Mesenchymal stem cell (in vitro differentiated cells and primary cell): ENCODE results near the gene HK1.
"Not testable (repeated sequence)": the region's sequence is repeated elsewhere in the genome, so short reads cannot be mapped to it uniquely, and the experiment has no call there.

ENCODE experiments used
- DNase-seq: peaks from one replicate; pipeline ENCODE4 v3.0.0-alpha.2; 2013
- H2AFZ ChIP-seq: one replicate; pipeline ENCODE4 v1.6.1; 2013; ENCODE audit warnings: low read depth, mild to moderate bottlenecking, control low read depth, inconsistent platforms, low read length, moderate library complexity
- H2AK5ac ChIP-seq: 2 replicates; pipeline ENCODE4 v1.6.1; 2013; ENCODE audit warnings: low read length, moderate library complexity, mild to moderate bottlenecking, inconsistent platforms; ENCODE audit not compliant: severe bottlenecking
- H2BK120ac ChIP-seq: one replicate; pipeline ENCODE4 v1.6.1; 2013; ENCODE audit warnings: low read depth, mild to moderate bottlenecking, inconsistent platforms, low read length, moderate library complexity
- H2BK12ac ChIP-seq, 2 experiments: one replicate each; pipeline ENCODE4 v1.6.1; 2013; ENCODE audit warnings: inconsistent platforms in 2 of 2, low read length in 2 of 2, mild to moderate bottlenecking in 2 of 2, moderate library complexity in 2 of 2, control low read depth in 1 of 2
- H2BK15ac ChIP-seq: one replicate; pipeline ENCODE4 v1.6.1; 2013; ENCODE audit warnings: mild to moderate bottlenecking, low read depth, inconsistent platforms; ENCODE audit not compliant: poor library complexity, severe bottlenecking
- H2BK5ac ChIP-seq: 2 replicates; pipeline ENCODE4 v1.6.1; 2013; ENCODE audit warnings: low read depth, mild to moderate bottlenecking, low read length, control low read depth, inconsistent platforms; ENCODE audit not compliant: poor library complexity, severe bottlenecking
- H3K14ac ChIP-seq, 2 experiments: one replicate each; pipeline ENCODE4 v1.6.1; 2013; ENCODE audit warnings: inconsistent platforms in 2 of 2, low read length in 2 of 2, control low read depth in 1 of 2, mild to moderate bottlenecking in 1 of 2, moderate library complexity in 1 of 2
- H3K18ac ChIP-seq, 2 experiments: one replicate each; pipeline ENCODE4 v1.6.1; 2013; ENCODE audit warnings: inconsistent platforms in 2 of 2, low read length in 2 of 2, control low read depth in 1 of 2, low read depth in 1 of 2, mild to moderate bottlenecking in 1 of 2
- H3K23ac ChIP-seq, 2 experiments: one replicate each; pipeline ENCODE4 v1.6.1; 2013; ENCODE audit warnings: inconsistent platforms in 2 of 2, low read length in 2 of 2, mild to moderate bottlenecking in 2 of 2, moderate library complexity in 2 of 2, control low read depth in 1 of 2
- H3K27ac ChIP-seq: 2 replicates; pipeline ENCODE4 v1.5.1; 2013; ENCODE audit warnings: mild to moderate bottlenecking, moderate library complexity, low read length, control low read depth, inconsistent platforms; ENCODE audit not compliant: poor library complexity, severe bottlenecking
- H3K27me3 ChIP-seq, 2 experiments: 2 replicates each; pipeline versions ENCODE4 v1.6.1 to v1.7.0; 2013; ENCODE audit warnings: low read length in 2 of 2, mild to moderate bottlenecking in 2 of 2, moderate library complexity in 2 of 2, control low read depth in 1 of 2, inconsistent platforms in 1 of 2; ENCODE audit not compliant: control insufficient read depth in 1 of 2, insufficient read depth in 1 of 2
- H3K36me3 ChIP-seq, 2 experiments: 2 replicates each; pipeline versions ENCODE4 v1.6.1 to v1.7.0; 2013; ENCODE audit warnings: low read length in 2 of 2, control low read depth in 1 of 2, inconsistent platforms in 1 of 2, low read depth in 1 of 2, mild to moderate bottlenecking in 1 of 2; ENCODE audit not compliant: insufficient read depth in 2 of 2, control insufficient read depth in 1 of 2
- H3K4ac ChIP-seq, 2 experiments: one replicate each; pipeline ENCODE4 v1.6.1; 2013; ENCODE audit warnings: inconsistent platforms in 2 of 2, low read length in 2 of 2, mild to moderate bottlenecking in 2 of 2, moderate library complexity in 2 of 2, control low read depth in 1 of 2, low read depth in 1 of 2
- H3K4me1 ChIP-seq: 2 replicates; pipeline ENCODE4 v1.6.1; 2013; ENCODE audit warnings: low read depth, low read length, control low read depth; ENCODE audit not compliant: control insufficient read depth, insufficient read depth
- H3K4me2 ChIP-seq: 2 replicates; pipeline ENCODE4 v1.6.1; 2013; ENCODE audit warnings: low read length, mild to moderate bottlenecking, inconsistent platforms; ENCODE audit not compliant: poor library complexity, severe bottlenecking
- H3K4me3 ChIP-seq, 2 experiments: 2 replicates each; pipeline versions ENCODE4 v1.5.1 to v1.7.0; 2013; ENCODE audit warnings: low read length in 2 of 2, mild to moderate bottlenecking in 2 of 2, control low read depth in 1 of 2, low read depth in 1 of 2; ENCODE audit not compliant: insufficient read depth in 1 of 2
- H3K79me1 ChIP-seq: replicated peaks from 2 replicates; pipeline ENCODE4 v1.6.1; 2013; ENCODE audit warnings: mild to moderate bottlenecking, control low read depth, low read length, inconsistent platforms; ENCODE audit not compliant: poor library complexity, severe bottlenecking
- H3K9ac ChIP-seq: 2 replicates; pipeline ENCODE4 v1.7.0; 2013; ENCODE audit warnings: mild to moderate bottlenecking, low read length, moderate library complexity
- H3K9me3 ChIP-seq: 2 replicates; pipeline ENCODE4 v1.7.0; 2013; ENCODE audit warnings: mild to moderate bottlenecking, low read length; ENCODE audit not compliant: control insufficient read depth
- H4K8ac ChIP-seq: one replicate; pipeline ENCODE4 v1.6.1; 2013; ENCODE audit warnings: inconsistent platforms, mild to moderate bottlenecking, low read length, moderate library complexity
- H4K91ac ChIP-seq: one replicate; pipeline ENCODE4 v1.6.1; 2013; ENCODE audit warnings: mild to moderate bottlenecking, low read length, inconsistent platforms
- WGBS: methylation state at CpG from one replicate; pipeline ENCODE4 v1.1.7; 2013; ENCODE audit warnings: mixed read lengths; 5-methylcytosine and 5-hydroxymethylcytosine counted together

The HK1 gene

DNA sequence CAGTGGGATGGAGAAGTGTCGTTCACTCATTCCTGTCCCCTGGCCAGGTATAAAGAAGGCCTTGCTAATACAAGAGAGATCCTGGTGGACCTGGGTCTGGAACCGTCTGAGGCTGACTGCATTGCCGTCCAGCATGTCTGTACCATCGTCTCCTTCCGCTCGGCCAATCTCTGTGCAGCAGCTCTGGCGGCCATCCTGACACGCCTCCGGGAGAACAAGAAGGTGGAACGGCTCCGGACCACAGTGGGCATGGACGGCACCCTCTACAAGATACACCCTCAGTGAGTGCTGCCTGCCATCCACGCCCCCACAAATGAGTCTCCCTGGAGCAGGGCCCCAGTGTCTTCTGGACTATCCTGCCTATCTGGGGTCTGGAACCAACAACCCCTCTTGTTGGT lies 31.0 kb upstream of the HK1 start:
- DNase-seq, result no peak

GRCh38 chr10:69248117-69248730 lies 30.1 kb upstream of the HK1 start:
- Histone ChIP-seq H4K91ac (no peak overlapping the region), H3K4me1 (no peaks in the 10 kb centered on the region), H3K4me2 (no peak overlapping the region), H3K23ac (no peak overlapping the region), H2AK5ac (no peak overlapping the region), H3K79me1 (no peaks in the 10 kb centered on the region), H2BK120ac (no peak overlapping the region), H2BK15ac (no peak overlapping the region), H2AFZ (no peak overlapping the region), H3K4ac (no peak overlapping the region), H2BK12ac (no peak overlapping the region), H3K27ac (no peak overlapping the region), H3K18ac (no peak overlapping the region), H3K36me3 (peaks cover 0 to 55% of the 10 kb centered on the region in 2 experiments), H3K4me3 (no peak overlapping the region), H3K9me3 (no peaks in the 10 kb centered on the region), H4K8ac (no peak overlapping the region), H3K14ac (peak overlapping the region in 1 of 2 experiments; percentile 10), H2BK5ac (no peak overlapping the region), H3K27me3 (no peaks in the 10 kb centered on the region), H3K9ac (no peak overlapping the region)
- WGBS, result 83% methylated on average over 24 of the region's 24 CpGs
- DNase-seq, result no peak

More for the DNA sequence above, 31.0 kb upstream of the HK1 start:
- Histone ChIP-seq H4K8ac (no peak overlapping the region), H2AK5ac (no peak overlapping the region), H3K23ac (no peak overlapping the region), H3K27ac (no peak overlapping the region), H3K9me3 (no peaks in the 10 kb centered on the region), H2BK15ac (no peak overlapping the region), H4K91ac (no peak overlapping the region), H3K4me3 (no peak overlapping the region), H3K14ac (no peak overlapping the region), H3K27me3 (no peaks in the 10 kb centered on the region), H2BK120ac (no peak overlapping the region), H2BK5ac (no peak overlapping the region), H3K4ac (no peak overlapping the region), H3K79me1 (no peaks in the 10 kb centered on the region), H3K4me2 (no peak overlapping the region), H3K9ac (no peak overlapping the region), H2AFZ (no peak overlapping the region), H3K18ac (no peak overlapping the region), H2BK12ac (no peak overlapping the region), H3K4me1 (no peaks in the 10 kb centered on the region), H3K36me3 (peaks cover 0 to 52% of the 10 kb centered on the region in 2 experiments)
- 95% methylated on average over 13 of the region's 13 CpGs for WGBS

- no peaks in the 10 kb centered on the region for H3K9me3 ChIP-seq
- no peak overlapping the region for H4K91ac ChIP-seq
- no peak overlapping the region for H2BK5ac ChIP-seq
- no peak overlapping the region for H2AK5ac ChIP-seq
- H4K8ac ChIP-seq, result no peak overlapping the region
- H2BK120ac ChIP-seq, result no peak overlapping the region
- no peak overlapping the region for H3K23ac ChIP-seq
- no peak overlapping the region for H3K4me3 ChIP-seq
- no peaks in the 10 kb centered on the region for H3K4me1 ChIP-seq
- H3K36me3 ChIP-seq, result peaks cover 0 to 55% of the 10 kb centered on the region in 2 experiments
- H2BK12ac ChIP-seq, result no peak overlapping the region
- H3K4me2 ChIP-seq, result no peak overlapping the region
- 96% methylated on average over 14 of the region's 14 CpGs for WGBS
- no peak overlapping the region for H3K18ac ChIP-seq
- no peak overlapping the region for H3K4ac ChIP-seq
- no peaks in the 10 kb centered on the region for H3K79me1 ChIP-seq
- no peak overlapping the region for H3K9ac ChIP-seq
- H3K27me3 ChIP-seq, result no peaks in the 10 kb centered on the region
- no peak for DNase-seq
- peak overlapping the region in 1 of 2 experiments; percentile 58 for H3K14ac ChIP-seq
- H2AFZ ChIP-seq, result no peak overlapping the region
- H2BK15ac ChIP-seq, result no peak overlapping the region
- no peak overlapping the region for H3K27ac ChIP-seq
These were observed 28.3 kb upstream of the HK1 start for GRCh38 chr10:69250041-69250440.

DNA sequence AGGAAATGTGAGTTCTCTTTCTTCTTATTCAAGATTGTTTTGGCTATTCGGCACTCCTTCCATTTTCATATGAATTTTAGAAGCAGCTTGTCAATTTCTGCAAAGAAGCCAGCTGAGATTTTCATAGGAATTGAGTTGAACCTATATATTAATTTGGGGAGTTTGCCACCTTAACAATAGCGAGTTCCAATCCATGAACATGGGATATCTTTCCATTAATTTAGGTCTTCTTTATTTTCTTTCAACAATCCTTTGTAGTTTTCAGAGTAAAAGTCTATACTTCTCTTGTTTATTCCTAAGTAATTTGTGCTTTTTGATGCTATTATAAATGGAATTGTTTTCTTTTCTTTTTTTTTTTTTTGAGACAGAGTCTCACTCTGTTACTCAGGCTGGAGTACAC lies 26.9 kb upstream of the HK1 start:
- not testable (repeated sequence) for H3K27me3 ChIP-seq, H3K23ac ChIP-seq, H3K18ac ChIP-seq, H3K4me1 ChIP-seq, H3K14ac ChIP-seq, H3K4me2 ChIP-seq, H2BK120ac ChIP-seq, H2BK15ac ChIP-seq, H3K9ac ChIP-seq, H4K91ac ChIP-seq, H3K4me3 ChIP-seq, H3K4ac ChIP-seq, H4K8ac ChIP-seq, DNase-seq, H3K27ac ChIP-seq, H2BK12ac ChIP-seq, H3K79me1 ChIP-seq, H2AFZ ChIP-seq, H3K9me3 ChIP-seq, H2BK5ac ChIP-seq, H2AK5ac ChIP-seq
- H3K36me3 ChIP-seq, result peaks cover 0 to 50% of the 10 kb centered on the region in 2 experiments
- WGBS, result no CpG with 5 or more reads among the region's 2 CpGs
